Measurements from ENCODE around the gene KRT80. TPM values are rescaled to one million over a fixed set of nuclear protein-coding genes. Genes with fewer than 3 reads are reported as not detected.

The KRT80 gene
- polyA plus RNA-seq, 3 donors = 0.18 to 0.52 (median 0.37) TPM

GRCh38 chr12:52156311-52156710, 35.5 kb downstream of the KRT80 start:
- peaks cover 0 to 13% of the 10 kb centered on the region in 2 donors for H3K27me3 ChIP-seq (ENCODE audit: control insufficient read depth in 2 of 2, insufficient read depth in 2 of 2, low read length in 2 of 2)
- no peak overlapping the region for H3K9ac ChIP-seq (ENCODE audit: insufficient read depth, low read length, poor library complexity, severe bottlenecking)
- H3K4me3 ChIP-seq (replicated peaks in 1 of 3; ENCODE audit: low read depth in 2 of 3, low read length in 3 of 3) = no peak overlapping the region
- no peak for TF ChIP-seq CTCF (IDR thresholded peaks at IDR 0.05)
- H3K36me3 ChIP-seq (replicated peaks in 1 of 2; ENCODE audit: control insufficient read depth in 1 of 2, insufficient read depth in 2 of 2, low read length in 2 of 2) = no peaks in the 10 kb centered on the region
- Mint-ChIP-seq H3K36me3 (peaks cover 2 to 3% of the 10 kb centered on the region in 2 donors), H3K9me3 (peaks cover 0 to 5% (median 2%) of the 10 kb centered on the region in 7 donors), H3K27ac (no peak overlapping the region), H3K4me1 (peaks cover 7% of the 10 kb centered on the region), H3K27me3 (ENCODE audit: low read depth in 3 of 3) (peaks cover 15 to 25% (median 19%) of the 10 kb centered on the region in 3 donors), H3K4me3 (no peak overlapping the region)
- no peak for DNase-seq
- H3K9me3 ChIP-seq (replicated peaks in 1 of 2; ENCODE audit: control insufficient read depth in 1 of 2, insufficient read depth in 1 of 2, low read length in 2 of 2) = no peaks in the 10 kb centered on the region
- peaks cover 3 to 10% of the 10 kb centered on the region in 2 donors for H3K4me1 ChIP-seq (ENCODE audit: control insufficient read depth in 1 of 2, insufficient read depth in 2 of 2, low read length in 2 of 2)
- intact Hi-C loops (cut with micrococcal nuclease) = loop anchor here (1.0 to 10.0 kb wide), 5 partner anchors 58 to 718 kb away; no protein-coding TSS in a partner anchor
- H4K20me1 ChIP-seq (ENCODE audit: insufficient read depth, low read length) = no peaks in the 10 kb centered on the region
- H2AFZ ChIP-seq (ENCODE audit: insufficient read depth, low read depth, low read length, poor library complexity, severe bottlenecking) = no peak overlapping the region
- no peaks in the 10 kb centered on the region for H3K79me2 ChIP-seq (ENCODE audit: insufficient read depth, low read length)
- no peak overlapping the region for H3K4me2 ChIP-seq (replicated peaks; ENCODE audit: extremely low read depth, low read length, poor library complexity, severe bottlenecking)
- WGBS (ENCODE audit: insufficient coverage) = 93% methylated on average over 3 of the region's 4 CpGs
- no peak overlapping the region for H3K27ac ChIP-seq (ENCODE audit: low read depth in 1 of 2, low read length in 2 of 2)

- no peak overlapping the region for H3K27ac ChIP-seq (ENCODE audit: low read depth in 1 of 2, low read length in 2 of 2)
- peaks cover 7% of the 10 kb centered on the region for H3K4me1 Mint-ChIP-seq
- no peak overlapping the region for H3K4me2 ChIP-seq (replicated peaks; ENCODE audit: extremely low read depth, low read length, poor library complexity, severe bottlenecking)
- peaks cover 2 to 3% of the 10 kb centered on the region in 2 donors for H3K36me3 Mint-ChIP-seq
- WGBS (ENCODE audit: insufficient coverage) = 94% methylated on average over 3 of the region's 8 CpGs
- intact Hi-C loops (cut with micrococcal nuclease) = loop anchor here in 1 of 2 donors (10.0 kb wide), 1 partner anchor 720 kb away; no protein-coding TSS in a partner anchor
- H3K36me3 ChIP-seq (replicated peaks in 1 of 2; ENCODE audit: control insufficient read depth in 1 of 2, insufficient read depth in 2 of 2, low read length in 2 of 2) = no peaks in the 10 kb centered on the region
- H2AFZ ChIP-seq (ENCODE audit: insufficient read depth, low read depth, low read length, poor library complexity, severe bottlenecking) = no peak overlapping the region
- no peak for TF ChIP-seq CTCF (IDR thresholded peaks at IDR 0.05)
- H3K4me1 ChIP-seq (ENCODE audit: control insufficient read depth in 1 of 2, insufficient read depth in 2 of 2, low read length in 2 of 2) = peaks cover 3 to 10% of the 10 kb centered on the region in 2 donors
- peaks cover 15 to 25% (median 19%) of the 10 kb centered on the region in 3 donors for H3K27me3 Mint-ChIP-seq (ENCODE audit: low read depth in 3 of 3)
- no peak overlapping the region for H3K4me3 ChIP-seq (replicated peaks in 1 of 3; ENCODE audit: low read depth in 2 of 3, low read length in 3 of 3)
- no peaks in the 10 kb centered on the region for H3K9me3 ChIP-seq (replicated peaks in 1 of 2; ENCODE audit: control insufficient read depth in 1 of 2, insufficient read depth in 1 of 2, low read length in 2 of 2)
- DNase-seq = no peak
- H3K27me3 ChIP-seq (ENCODE audit: control insufficient read depth in 2 of 2, insufficient read depth in 2 of 2, low read length in 2 of 2) = peaks cover 0 to 13% of the 10 kb centered on the region in 2 donors
- no peaks in the 10 kb centered on the region for H4K20me1 ChIP-seq (ENCODE audit: insufficient read depth, low read length)
- no peaks in the 10 kb centered on the region for H3K79me2 ChIP-seq (ENCODE audit: insufficient read depth, low read length)
- no peak overlapping the region for H3K27ac Mint-ChIP-seq
- H3K9ac ChIP-seq (ENCODE audit: insufficient read depth, low read length, poor library complexity, severe bottlenecking) = no peak overlapping the region
- H3K9me3 Mint-ChIP-seq = peaks cover 0 to 5% (median 2%) of the 10 kb centered on the region in 7 donors
- H3K4me3 Mint-ChIP-seq = no peak overlapping the region
These were observed 36.6 kb downstream of the KRT80 start for GRCh38 chr12:52155048-52155868.
